H1 (cell line): Measurements from ENCODE around the gene MECP2. TPM values are rescaled to one million over a fixed set of nuclear protein-coding genes. Genes with fewer than 3 reads are reported as not detected.
A peak's percentile ranks its signal among the peaks of the same experiment; 100 is the strongest.

ENCODE experiments used
- CTCF ChIA-PET: fragments of 300-600 bp; sonication (Branson Sonifier 250); formaldehyde crosslinking; loops from one replicate; lab custom pipeline; 2021; ENCODE audit not compliant: partially characterized antibody; lab: Charles Lee
- POLR2A ChIA-PET: fragments of 300-600 bp; sonication (Branson Sonifier 250); formaldehyde crosslinking; loops from one replicate; lab custom pipeline; 2021; ENCODE audit warnings: inconsistent platforms; ENCODE audit not compliant: partially characterized antibody; lab: Charles Lee
- DNase-seq, 2 experiments: peaks; one replicate each; pipeline versions ENCODE4 v3.0.0 to v3.0.0-alpha.2; 2010 to 2022; ENCODE audit warnings: low spot score in 2 of 2, low read depth in 1 of 2, mixed read lengths in 1 of 2
- FAIRE-seq: peaks from 2 replicates; lab custom pipeline; 2011; peaks lifted over from hg19 to GRCh38; lab: Jason Lieb, UNC
- H2AFZ ChIP-seq: 2 replicates; pipeline ENCODE4 v1.8.1; 2012; ENCODE audit warnings: low read length, inconsistent platforms
- H2AK5ac ChIP-seq: 2 replicates; pipeline ENCODE4 v1.6.1; 2013; ENCODE audit warnings: low read depth, low read length
- H2BK120ac ChIP-seq: replicated peaks from 2 replicates; pipeline ENCODE3; 2013; ENCODE audit warnings: low read depth, low read length, inconsistent platforms
- H2BK12ac ChIP-seq: 2 replicates; pipeline ENCODE4 v1.6.1; 2013; ENCODE audit warnings: low read depth, low read length
- H2BK15ac ChIP-seq: 2 replicates; pipeline ENCODE4 v1.6.1; 2013; ENCODE audit warnings: low read length
- H2BK20ac ChIP-seq: 2 replicates; pipeline ENCODE4 v1.6.1; 2013; ENCODE audit warnings: low read length
- H2BK5ac ChIP-seq: 2 replicates; pipeline ENCODE4 v1.6.1; 2013; ENCODE audit warnings: low read depth, low read length
- H3K14ac ChIP-seq: 2 replicates; pipeline ENCODE4 v1.6.1; 2013; ENCODE audit warnings: inconsistent platforms; ENCODE audit not compliant: insufficient read length
- H3K18ac ChIP-seq: 2 replicates; pipeline ENCODE4 v1.6.1; 2013; ENCODE audit warnings: low read length; ENCODE audit errors: extremely low read depth
- H3K23ac ChIP-seq: 2 replicates; pipeline ENCODE4 v1.6.1; 2013; ENCODE audit warnings: inconsistent platforms; ENCODE audit not compliant: insufficient read length
- H3K23me2 ChIP-seq: 2 replicates; pipeline ENCODE4 v1.6.1; 2013; ENCODE audit warnings: low read depth, low read length
- H3K27ac ChIP-seq: 2 replicates; pipeline ENCODE4 v1.6.1; 2011; ENCODE audit warnings: low read depth, low read length, inconsistent platforms
- H3K27me3 ChIP-seq, 4 experiments: replicated peaks in 1 of 4; 1 replicate in 1 of 4; 2 replicates in 3 of 4; pipeline versions ENCODE4 v1.6.1 to v1.8.1; 2011 to 2013; ENCODE audit warnings: low read length in 3 of 4, mild to moderate bottlenecking in 3 of 4, inconsistent platforms in 2 of 4, mixed read lengths in 2 of 4, moderate library complexity in 1 of 4; ENCODE audit not compliant: control insufficient read depth in 3 of 4, insufficient read depth in 3 of 4; ENCODE audit errors: extremely low read depth in 1 of 4
- H3K36me3 ChIP-seq, 4 experiments: 2 replicates each; pipeline versions ENCODE4 v1.6.1 to v1.8.1; 2011 to 2013; ENCODE audit warnings: mild to moderate bottlenecking in 4 of 4, low read length in 3 of 4, moderate library complexity in 2 of 4, control low read depth in 1 of 4, inconsistent platforms in 1 of 4; ENCODE audit not compliant: insufficient read depth in 4 of 4, control insufficient read depth in 2 of 4
- H3K4ac ChIP-seq: replicated peaks from 2 replicates; pipeline ENCODE3; 2013; ENCODE audit warnings: low read length, low read depth, mixed read lengths, inconsistent platforms; ENCODE audit not compliant: insufficient read length
- H3K4me1 ChIP-seq, 4 experiments: replicated peaks in 1 of 4; 1 replicate in 1 of 4; 2 replicates in 3 of 4; pipeline versions ENCODE4 v1.6.1 to v1.8.1; 2011 to 2013; ENCODE audit warnings: low read length in 3 of 4, inconsistent platforms in 2 of 4, mixed read lengths in 1 of 4; ENCODE audit not compliant: insufficient read depth in 4 of 4, control insufficient read depth in 3 of 4
- H3K4me2 ChIP-seq, 2 experiments: 2 replicates each; pipeline versions ENCODE4 v1.6.1 to v1.8.1; 2011 to 2013; ENCODE audit warnings: low read depth in 2 of 2, low read length in 2 of 2, control low read depth in 1 of 2, inconsistent platforms in 1 of 2, mild to moderate bottlenecking in 1 of 2; ENCODE audit not compliant: insufficient read depth in 1 of 2
- H3K4me3 ChIP-seq, 4 experiments: fragments of 200-600, 300-600 bp in 1 of 4; sonication (generic), shearing (Covaris generic), sonication (Bioruptor Twin) in 1 of 4; 2 replicates each; pipeline versions ENCODE4 v1.5.1 to v1.8.1; 2011 to 2016; ENCODE audit warnings: low read length in 4 of 4, low read depth in 3 of 4, control low read depth in 2 of 4, inconsistent platforms in 2 of 4, mild to moderate bottlenecking in 2 of 4, mixed read lengths in 1 of 4, moderate library complexity in 1 of 4; ENCODE audit not compliant: insufficient read depth in 2 of 4; ENCODE audit errors: extremely low read depth in 1 of 4
- H3K56ac ChIP-seq: replicated peaks from 2 replicates; pipeline ENCODE3; 2013; ENCODE audit warnings: low read depth, mild to moderate bottlenecking, mixed read lengths, low read length, inconsistent platforms; ENCODE audit not compliant: insufficient read length
- H3K79me1 ChIP-seq: 2 replicates; pipeline ENCODE4 v1.6.1; 2013; ENCODE audit warnings: low read depth, low read length, control low read depth
- H3K79me2 ChIP-seq, 2 experiments: 2 replicates each; pipeline versions ENCODE4 v1.6.1 to v1.8.1; 2012 to 2013; ENCODE audit warnings: low read length in 2 of 2, mild to moderate bottlenecking in 2 of 2, inconsistent platforms in 1 of 2; ENCODE audit not compliant: insufficient read depth in 2 of 2, control insufficient read depth in 1 of 2
- H3K9ac ChIP-seq, 4 experiments: replicated peaks in 1 of 4; 1 replicate in 1 of 4; 2 replicates in 3 of 4; pipeline versions ENCODE4 v1.6.1 to v1.8.1; 2011 to 2013; ENCODE audit warnings: low read depth in 3 of 4, low read length in 3 of 4, control low read depth in 2 of 4, mild to moderate bottlenecking in 2 of 4, moderate library complexity in 2 of 4, inconsistent platforms in 1 of 4; ENCODE audit errors: extremely low read depth in 1 of 4
- H3K9me3 ChIP-seq, 2 experiments: 2 replicates each; pipeline versions ENCODE4 v1.6.1 to v1.8.1; 2012 to 2013; ENCODE audit warnings: mild to moderate bottlenecking in 2 of 2, moderate library complexity in 2 of 2, control low read depth in 1 of 2, inconsistent platforms in 1 of 2, low read depth in 1 of 2, low read length in 1 of 2, mixed read lengths in 1 of 2; ENCODE audit not compliant: insufficient read depth in 2 of 2
- H4K20me1 ChIP-seq, 2 experiments: replicated peaks in 1 of 2; 2 replicates each; pipeline versions ENCODE3 to v1.8.1; 2011 to 2013; ENCODE audit warnings: inconsistent platforms in 2 of 2, low read length in 2 of 2, mild to moderate bottlenecking in 1 of 2; ENCODE audit not compliant: insufficient read depth in 2 of 2, control insufficient read depth in 1 of 2
- H4K5ac ChIP-seq: 2 replicates; pipeline ENCODE4 v1.6.1; 2013; ENCODE audit warnings: low read length, low read depth, mixed read lengths, inconsistent platforms; ENCODE audit not compliant: insufficient read length
- H4K8ac ChIP-seq: 2 replicates; pipeline ENCODE4 v1.8.0; 2013; ENCODE audit warnings: mild to moderate bottlenecking, moderate library complexity, low read length, inconsistent platforms; ENCODE audit not compliant: insufficient read depth; ENCODE audit errors: extremely low read depth
- H4K91ac ChIP-seq: replicated peaks from 2 replicates; pipeline ENCODE3; 2013; ENCODE audit warnings: low read length, mixed read lengths, inconsistent platforms; ENCODE audit not compliant: insufficient read length
- GTF2F1 ChIP-seq: IDR thresholded peaks from 2 replicates; pipeline ENCODE4 v1.6.1; 2012; ENCODE audit warnings: low read depth, low read length, improper control_type of control experiment, borderline replicate concordance
- NANOG ChIP-seq: IDR thresholded peaks from 2 replicates; pipeline ENCODE4 v1.6.1; 2011; ENCODE audit warnings: low read length, low read depth, mild to moderate bottlenecking, inconsistent platforms; ENCODE audit not compliant: insufficient read depth, poor library complexity, severe bottlenecking
- NRF1 ChIP-seq: IDR thresholded peaks from 2 replicates; pipeline ENCODE4 v1.6.1; 2011; ENCODE audit warnings: mild to moderate bottlenecking, low read depth, low read length, improper control_type of control experiment
- RBBP5 ChIP-seq: IDR thresholded peaks from 2 replicates; pipeline ENCODE4 v1.7.1; 2012; ENCODE audit warnings: low read depth, mild to moderate bottlenecking, inconsistent platforms, low read length, moderate library complexity, borderline replicate concordance
- RNF2 ChIP-seq: fragments of 200-900, 300-1000 bp; sonication (generic); IDR thresholded peaks from 2 replicates; pipeline ENCODE4 v1.7.1; 2016; ENCODE audit warnings: borderline replicate concordance, low read depth, mild to moderate bottlenecking, antibody characterized with exemption, low read length; ENCODE audit not compliant: poor library complexity, severe bottlenecking; ENCODE audit errors: missing control alignments
- SIX5 ChIP-seq: IDR thresholded peaks from 2 replicates; pipeline ENCODE4 v1.6.1; 2011; ENCODE audit warnings: mild to moderate bottlenecking, low read depth, low read length
- TCF12 ChIP-seq: IDR thresholded peaks from 2 replicates; pipeline ENCODE4 v1.6.1; 2011; ENCODE audit warnings: low read depth, mild to moderate bottlenecking, low read length
- TEAD4 ChIP-seq: IDR thresholded peaks from 2 replicates; pipeline ENCODE4 v1.6.1; 2012; ENCODE audit warnings: low read depth, low read length, inconsistent platforms, mixed read lengths
- WGBS, 2 experiments: shearing (Covaris generic) in 1 of 2; methylation state at CpG; one replicate each; pipeline versions ENCODE4 v1.1.6 to v1.1.7; 2013 to 2015; ENCODE audit warnings: low lambda C conversion rate in 2 of 2, mixed read lengths in 2 of 2, inconsistent platforms in 1 of 2, low coverage in 1 of 2, missing lambda C conversion rate in 1 of 2; ENCODE audit not compliant: insufficient replicate concordance in 2 of 2, insufficient coverage in 1 of 2, insufficient read length in 1 of 2; ENCODE audit errors: extremely low coverage in 1 of 2, missing lambda C conversion rate in 1 of 2; 5-methylcytosine and 5-hydroxymethylcytosine counted together
- polyA plus RNA-seq, 7 experiments: library from polyadenylated mRNA; depleted of rRNA in 3 of 7; stranded (reverse) in 5 of 7; unstranded in 2 of 7; fragments of >200 nt in 5 of 7; fragments of 200-250 nt in 2 of 7; gene quantifications; 1 replicate in 5 of 7; 2 replicates in 1 of 7; 4 replicates in 1 of 7; pipeline versions ENCODE4 v1.2.1 to v1.2.3, GENCODE V29; 2011 to 2013; ENCODE audit warnings: missing spikeins in 2 of 7, mixed read lengths in 2 of 7
- total RNA-seq: library from RNA; stranded (reverse); fragmentation: NEBNext Ultra II Directional; extraction: Animal tissue kit (Norgen Biotek cat#: 25700); gene quantifications from 2 replicates; pipeline ENCODE4 v1.2.1, GENCODE V29; 2021
- TF ChIP-seq, protein P1 (sequence below): IDR thresholded peaks from 2 replicates; pipeline ENCODE4 v1.6.1; 2012; ENCODE audit warnings: inconsistent platforms

The MECP2 gene
- total and polyA plus RNA-seq, 2 of the 8 experiments (the other 6 are each of a cell fraction or from before 2014, with no cell fraction given) = 5.0 to 32.4 TPM

- H3K23ac ChIP-seq = no peak overlapping the region
- H3K27ac ChIP-seq = no peak overlapping the region
- no peak overlapping the region for H2BK5ac ChIP-seq
- no peak overlapping the region for H4K91ac ChIP-seq
- no peak overlapping the region for H3K14ac ChIP-seq
- peaks cover 5 to 31% (median 15%) of the 10 kb centered on the region in 4 experiments for H3K4me1 ChIP-seq
- H3K4me2 ChIP-seq = no peak overlapping the region
- ChIA-PET POLR2A (interaction anchor here (0.9 to 1.4 kb wide), 2 partner anchors 9 to 16 kb away, joined by 3 to 6 read pairs; no protein-coding TSS in a partner anchor), CTCF (interaction anchor here (1.1 to 1.8 kb wide), 2 partner anchors 13 to 24 kb away, joined by 4 to 5 read pairs; no protein-coding TSS in a partner anchor)
- no peaks in the 10 kb centered on the region for H3K9me3 ChIP-seq
- H2AFZ ChIP-seq = no peak overlapping the region
- H3K9ac ChIP-seq = no peak overlapping the region
- no peaks in the 10 kb centered on the region for H3K23me2 ChIP-seq
- H3K79me2 ChIP-seq = peaks cover 0 to 37% of the 10 kb centered on the region in 2 experiments; a peak in 3 of 4 replicates
- TF ChIP-seq, protein P1, sequence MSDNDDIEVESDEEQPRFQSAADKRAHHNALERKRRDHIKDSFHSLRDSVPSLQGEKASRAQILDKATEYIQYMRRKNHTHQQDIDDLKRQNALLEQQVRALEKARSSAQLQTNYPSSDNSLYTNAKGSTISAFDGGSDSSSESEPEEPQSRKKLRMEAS = no peak
- TF ChIP-seq RBBP5 (no peak), NANOG (no peak), NRF1 (no peak), GTF2F1 (no peak), SIX5 (no peak), RNF2 (no peak), TEAD4 (no peak), TCF12 (no peak)
- DNase-seq = peak; percentile 36 to 51
- 17% methylated on average over 4 of the region's 8 CpGs; no CpG with 5 or more reads in 1 of the 2 experiments for WGBS, 2 experiments
- no peaks in the 10 kb centered on the region; the same call in 1 of the 2 replicates for H3K79me1 ChIP-seq
- no peak overlapping the region for H2AK5ac ChIP-seq
- no peak overlapping the region for H2BK120ac ChIP-seq
- no peak overlapping the region for H2BK20ac ChIP-seq
- no peak overlapping the region for H3K4ac ChIP-seq
- H4K8ac ChIP-seq = no peak overlapping the region
- no peak overlapping the region for H2BK15ac ChIP-seq
- H3K36me3 ChIP-seq = peaks cover 0 to 4% (median 1%) of the 10 kb centered on the region in 4 experiments; a peak in 2 of 8 replicates
- H3K4me3 ChIP-seq = no peak overlapping the region
- no peaks in the 10 kb centered on the region for H3K27me3 ChIP-seq
- H2BK12ac ChIP-seq = no peak overlapping the region
- no peak overlapping the region for H4K5ac ChIP-seq
- peaks cover 0 to 5% of the 10 kb centered on the region in 2 experiments for H4K20me1 ChIP-seq
- FAIRE-seq = peak; percentile 69
- H3K18ac ChIP-seq = no peak overlapping the region
- H3K56ac ChIP-seq = no peak overlapping the region
Measured at GRCh38 chrX:154036513-154036912, 61.0 kb downstream of the MECP2 start.
